Nephron (organoid): ENCODE measurements around the gene COL1A1.

ENCODE experiments used
- H3K27ac Mint-ChIP-seq, 3 experiments: 2 replicates each; pipeline ENCODE4 v1.8.0; 2020; ENCODE audit warnings: mixed read lengths in 3 of 3, mild to moderate bottlenecking in 2 of 3, moderate library complexity in 1 of 3
- H3K27me3 Mint-ChIP-seq: 2 replicates; pipeline ENCODE4 v1.8.0; 2021; ENCODE audit warnings: low read depth, mild to moderate bottlenecking, moderate library complexity, mixed read lengths
- H3K36me3 Mint-ChIP-seq: 2 replicates; pipeline ENCODE4 v1.8.0; 2020; ENCODE audit warnings: low read depth, mixed read lengths
- H3K4me1 Mint-ChIP-seq: 2 replicates; pipeline ENCODE4 v1.8.0; 2020; ENCODE audit warnings: mixed read lengths
- H3K4me3 Mint-ChIP-seq, 3 experiments: 2 replicates each; pipeline ENCODE4 v1.8.0; 2020; ENCODE audit warnings: mild to moderate bottlenecking in 3 of 3, mixed read lengths in 3 of 3, moderate library complexity in 2 of 3
- H3K9me3 Mint-ChIP-seq: 2 replicates; pipeline ENCODE4 v1.8.0; 2020; ENCODE audit warnings: mixed read lengths
- TF ChIP-seq, protein P1 (sequence below), 3 experiments: fragments of 200-600 bp; sonication (generic); IDR thresholded peaks; one replicate each; pipeline ENCODE4 v1.5.0; 2021; ENCODE audit warnings: antibody characterized with exemption in 3 of 3; ENCODE audit not compliant: unreplicated experiment in 3 of 3

The COL1A1 gene

GRCh38 chr17:50221864-50222545 is 20.6 kb upstream of the COL1A1 start:
- Mint-ChIP-seq H3K4me1 (peaks cover 51% of the 10 kb centered on the region), H3K27me3 (peaks cover 3% of the 10 kb centered on the region)

DNA sequence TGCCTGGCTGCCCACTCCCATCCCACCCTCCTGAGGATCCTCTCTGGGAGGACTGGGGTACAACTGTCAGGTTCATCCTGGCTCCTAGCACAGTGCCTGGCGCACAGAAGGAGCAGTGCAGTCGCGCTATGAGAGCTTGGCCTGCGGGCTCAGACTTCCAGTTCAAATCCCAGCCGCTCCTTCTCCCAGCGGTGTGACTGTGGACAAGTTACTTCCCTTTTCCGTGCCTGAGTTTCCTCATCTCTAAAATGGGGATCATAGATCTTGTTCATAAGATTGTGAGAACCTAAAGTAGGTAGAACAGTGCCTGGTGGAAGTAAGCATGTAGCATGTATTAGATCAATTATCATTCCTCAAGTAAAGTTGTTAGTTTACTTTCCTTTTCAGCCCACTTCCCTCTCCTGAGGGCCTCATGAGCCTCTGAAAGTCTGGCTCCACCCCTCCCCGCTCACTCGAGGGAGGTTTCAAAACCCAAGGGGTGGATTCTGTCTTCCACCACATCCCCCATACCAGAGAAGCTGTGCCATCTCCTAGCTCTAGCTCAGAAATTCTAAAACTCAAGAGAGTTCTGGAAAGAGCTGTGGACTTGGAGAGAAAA is 19.9 kb upstream of the COL1A1 start:
- Mint-ChIP-seq H3K9me3 (peaks cover 14% of the 10 kb centered on the region), H3K36me3 (no peaks in the 10 kb centered on the region), H3K4me3 (peak overlapping the region in 2 of 3 experiments; percentile 40 to 66), H3K27me3 (peaks cover 3% of the 10 kb centered on the region), H3K27ac (peak overlapping the region; percentile 84 to 100 (median 99)), H3K4me1 (peaks cover 56% of the 10 kb centered on the region)
- TF ChIP-seq, protein P1, sequence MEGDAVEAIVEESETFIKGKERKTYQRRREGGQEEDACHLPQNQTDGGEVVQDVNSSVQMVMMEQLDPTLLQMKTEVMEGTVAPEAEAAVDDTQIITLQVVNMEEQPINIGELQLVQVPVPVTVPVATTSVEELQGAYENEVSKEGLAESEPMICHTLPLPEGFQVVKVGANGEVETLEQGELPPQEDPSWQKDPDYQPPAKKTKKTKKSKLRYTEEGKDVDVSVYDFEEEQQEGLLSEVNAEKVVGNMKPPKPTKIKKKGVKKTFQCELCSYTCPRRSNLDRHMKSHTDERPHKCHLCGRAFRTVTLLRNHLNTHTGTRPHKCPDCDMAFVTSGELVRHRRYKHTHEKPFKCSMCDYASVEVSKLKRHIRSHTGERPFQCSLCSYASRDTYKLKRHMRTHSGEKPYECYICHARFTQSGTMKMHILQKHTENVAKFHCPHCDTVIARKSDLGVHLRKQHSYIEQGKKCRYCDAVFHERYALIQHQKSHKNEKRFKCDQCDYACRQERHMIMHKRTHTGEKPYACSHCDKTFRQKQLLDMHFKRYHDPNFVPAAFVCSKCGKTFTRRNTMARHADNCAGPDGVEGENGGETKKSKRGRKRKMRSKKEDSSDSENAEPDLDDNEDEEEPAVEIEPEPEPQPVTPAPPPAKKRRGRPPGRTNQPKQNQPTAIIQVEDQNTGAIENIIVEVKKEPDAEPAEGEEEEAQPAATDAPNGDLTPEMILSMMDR (IDR thresholded peaks at IDR 0.05; ENCODE audit: unreplicated experiment in 3 of 3): no peak

More at GRCh38 chr17:50221864-50222545, 20.6 kb upstream of the COL1A1 start:
- H3K9me3 Mint-ChIP-seq: peaks cover 21% of the 10 kb centered on the region
- TF ChIP-seq, protein P1 (IDR thresholded peaks at IDR 0.05; ENCODE audit: unreplicated experiment in 3 of 3): no peak
- H3K4me3 Mint-ChIP-seq: peak overlapping the region in 1 of 3 experiments; percentile 40
- H3K27ac Mint-ChIP-seq: peak overlapping the region in 2 of 3 experiments; percentile 99 to 100
- H3K36me3 Mint-ChIP-seq: no peaks in the 10 kb centered on the region

DNA sequence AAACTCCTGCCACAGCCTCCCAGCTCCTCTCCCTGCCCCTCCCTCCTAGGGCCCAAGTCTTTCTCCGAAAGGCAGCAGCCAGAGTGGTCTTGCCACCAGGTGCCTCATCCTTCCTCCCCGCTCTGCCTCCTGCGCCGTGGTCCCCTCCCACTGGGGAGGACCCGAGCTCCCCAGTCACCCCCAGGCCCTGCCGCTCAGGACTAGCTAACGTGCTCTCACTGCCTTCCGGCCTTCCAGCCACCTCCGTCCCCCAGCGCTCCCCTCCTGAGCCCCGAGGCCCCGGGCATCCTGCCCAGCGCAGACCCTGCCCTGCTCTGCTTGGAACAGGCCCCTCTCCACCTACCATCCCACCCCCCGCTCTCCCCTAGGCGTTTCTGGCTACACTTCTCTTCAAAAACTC is 19.4 kb upstream of the COL1A1 start:
- Mint-ChIP-seq H3K27me3 (peaks cover 3% of the 10 kb centered on the region), H3K27ac (peak overlapping the region; percentile 96 to 100 (median 98)), H3K9me3 (peaks cover 11% of the 10 kb centered on the region), H3K4me1 (peaks cover 59% of the 10 kb centered on the region), H3K36me3 (no peaks in the 10 kb centered on the region), H3K4me3 (no peak overlapping the region)
- TF ChIP-seq, protein P1 (IDR thresholded peaks at IDR 0.05; ENCODE audit: unreplicated experiment in 3 of 3): no peak

DNA sequence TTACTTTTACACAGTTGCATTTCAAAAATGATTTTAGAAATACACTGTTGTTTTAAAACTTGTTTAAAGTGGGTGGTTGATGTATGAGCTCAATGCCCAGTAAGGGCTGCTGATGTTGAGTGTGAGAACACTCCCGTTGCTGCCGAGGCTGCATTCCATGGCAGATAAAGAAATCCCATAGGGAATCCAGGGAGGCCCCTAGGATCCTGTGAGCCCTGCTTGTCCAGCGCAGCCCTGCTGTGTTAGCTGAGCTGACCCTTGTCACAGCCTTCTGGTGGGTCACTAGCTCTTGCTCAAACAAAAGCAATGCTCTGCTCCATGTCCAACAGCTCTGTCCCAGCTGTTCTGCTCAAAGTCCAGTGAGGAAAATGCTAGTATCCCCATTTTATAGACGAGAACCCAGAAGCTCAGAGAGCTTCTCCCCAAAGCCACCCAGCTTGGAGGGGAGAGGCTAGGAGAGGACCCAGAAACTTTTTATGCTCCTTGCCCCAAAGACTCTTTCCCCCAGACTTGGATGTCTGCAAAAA is 18.6 kb upstream of the COL1A1 start:
- Mint-ChIP-seq H3K4me1 (peaks cover 67% of the 10 kb centered on the region), H3K27me3 (peaks cover 3% of the 10 kb centered on the region), H3K27ac (peak overlapping the region; percentile 96 to 100 (median 98)), H3K4me3 (peak overlapping the region in 2 of 3 experiments; percentile 41 to 49), H3K9me3 (peaks cover 7% of the 10 kb centered on the region), H3K36me3 (no peaks in the 10 kb centered on the region)
- TF ChIP-seq, protein P1 (IDR thresholded peaks at IDR 0.05; ENCODE audit: unreplicated experiment in 3 of 3): no peak

GRCh38 chr17:50219342-50219741 is 17.9 kb upstream of the COL1A1 start:
- Mint-ChIP-seq H3K9me3 (peaks cover under 1% of the 10 kb centered on the region), H3K27ac (peak overlapping the region; percentile 96 to 100 (median 98)), H3K4me1 (peaks cover 74% of the 10 kb centered on the region), H3K27me3 (peaks cover 3% of the 10 kb centered on the region), H3K36me3 (no peaks in the 10 kb centered on the region), H3K4me3 (peak overlapping the region in 1 of 3 experiments; percentile 24)
- TF ChIP-seq, protein P1 (IDR thresholded peaks at IDR 0.05; ENCODE audit: unreplicated experiment in 3 of 3): no peak
